IMR-90 (cell line): Measurements from ENCODE around the gene PPM1F. TPM values are rescaled to one million over a fixed set of nuclear protein-coding genes. Genes with fewer than 3 reads are reported as not detected.
A peak's percentile ranks its signal among the peaks of the same experiment; 100 is the strongest.

Source experiments
- ATAC-seq: fragments of 200-7000 bp; cut with Tn5 transposase; 2 replicates; pipeline ENCODE4 v1.9.1; 2020; ENCODE audit warnings: low read depth, mild to moderate bottlenecking, moderate library complexity
- BruUV-seq: library from RNA; stranded (reverse); fragments of 400-500 nt; replicated peaks from 2 replicates; lab custom pipeline; 2021; lab: Mats Ljungman, UMichigan
- CTCF ChIA-PET: fragments of 300-600 bp; formaldehyde crosslinking; extraction: SDS; loops from one replicate; lab custom pipeline; 2021; ENCODE audit warnings: antibody characterized with exemption; lab: Yijun Ruan, JAX
- POLR2A ChIA-PET: fragments of 300-600 bp; sonication (Branson Sonifier 250); formaldehyde crosslinking; loops from one replicate; lab custom pipeline; 2022; ENCODE audit warnings: antibody characterized with exemption; ENCODE audit not compliant: unreplicated experiment; lab: Charles Lee
- DNase-seq: peaks from one replicate; pipeline ENCODE4 v3.0.0; 2013
- H2AFZ ChIP-seq: replicated peaks from 2 replicates; pipeline ENCODE3; 2013; ENCODE audit warnings: low read length, mild to moderate bottlenecking; ENCODE audit not compliant: poor library complexity
- H2AK5ac ChIP-seq: 2 replicates; pipeline ENCODE4 v1.6.1; 2013; ENCODE audit warnings: low read depth, low read length, inconsistent platforms
- H2AK9ac ChIP-seq: replicated peaks from 2 replicates; pipeline ENCODE3; 2013; ENCODE audit warnings: mild to moderate bottlenecking, low read depth, low read length, moderate library complexity; ENCODE audit not compliant: poor library complexity
- H2BK120ac ChIP-seq: 2 replicates; pipeline ENCODE4 v1.6.1; 2013; ENCODE audit warnings: low read depth, low read length, inconsistent platforms
- H2BK15ac ChIP-seq: 3 replicates; pipeline ENCODE4 v1.6.1; 2013; ENCODE audit warnings: low read depth, low read length, inconsistent platforms
- H2BK20ac ChIP-seq: 2 replicates; pipeline ENCODE4 v1.6.1; 2013; ENCODE audit warnings: low read depth, mild to moderate bottlenecking, inconsistent platforms, low read length, moderate library complexity
- H2BK5ac ChIP-seq: 2 replicates; pipeline ENCODE4 v1.6.1; 2013; ENCODE audit warnings: mild to moderate bottlenecking, low read depth, low read length, inconsistent platforms; ENCODE audit not compliant: poor library complexity, severe bottlenecking
- H3K14ac ChIP-seq: replicated peaks from 2 replicates; pipeline ENCODE4 v1.6.1; 2013; ENCODE audit warnings: low read depth, low read length, inconsistent platforms
- H3K18ac ChIP-seq: 2 replicates; pipeline ENCODE4 v1.6.1; 2013; ENCODE audit warnings: low read depth, low read length, control low read depth
- H3K23ac ChIP-seq: 2 replicates; pipeline ENCODE4 v1.6.1; 2013; ENCODE audit warnings: low read depth, low read length, inconsistent platforms
- H3K27ac ChIP-seq: 2 replicates; pipeline ENCODE4 v1.5.1; 2013; ENCODE audit warnings: mild to moderate bottlenecking, control low read depth, low read length; ENCODE audit not compliant: insufficient read depth
- H3K27me3 ChIP-seq: 2 replicates; pipeline ENCODE4 v1.6.1; 2013; ENCODE audit warnings: low read length; ENCODE audit not compliant: control insufficient read depth, insufficient read depth
- H3K36me3 ChIP-seq: 2 replicates; pipeline ENCODE4 v1.6.1; 2013; ENCODE audit warnings: low read length, mixed read lengths; ENCODE audit not compliant: control insufficient read depth, insufficient read depth
- H3K4ac ChIP-seq: 2 replicates; pipeline ENCODE4 v1.6.1; 2013; ENCODE audit warnings: low read depth, low read length, inconsistent platforms
- H3K4me1 ChIP-seq: 2 replicates; pipeline ENCODE4 v1.6.1; 2013; ENCODE audit warnings: low read length, mixed read lengths; ENCODE audit not compliant: control insufficient read depth, insufficient read depth
- H3K4me2 ChIP-seq: 2 replicates; pipeline ENCODE4 v1.6.1; 2013; ENCODE audit warnings: low read depth, mild to moderate bottlenecking, control low read depth, low read length, moderate library complexity
- H3K4me3 ChIP-seq: 2 replicates; pipeline ENCODE4 v1.5.1; 2013; ENCODE audit warnings: low read depth, mild to moderate bottlenecking, control low read depth, low read length, moderate library complexity; ENCODE audit not compliant: insufficient read depth
- H3K56ac ChIP-seq: 2 replicates; pipeline ENCODE4 v1.6.1; 2013; ENCODE audit warnings: low read length, inconsistent platforms; ENCODE audit not compliant: insufficient read depth; ENCODE audit errors: extremely low read depth
- H3K79me1 ChIP-seq, 2 experiments: 2 replicates each; pipeline ENCODE4 v1.6.1; 2013; ENCODE audit warnings: low read length in 2 of 2, inconsistent platforms in 1 of 2, low read depth in 1 of 2
- H3K9ac ChIP-seq: 2 replicates; pipeline ENCODE4 v1.6.1; 2013; ENCODE audit warnings: low read depth, low read length, control low read depth
- H3K9me1 ChIP-seq: 2 replicates; pipeline ENCODE4 v1.6.1; 2013; ENCODE audit warnings: low read length, inconsistent platforms; ENCODE audit not compliant: insufficient read depth
- H3K9me3 ChIP-seq: 2 replicates; pipeline ENCODE4 v1.6.1; 2013; ENCODE audit warnings: low read length; ENCODE audit not compliant: control insufficient read depth, insufficient read depth
- H4K20me1 ChIP-seq: 2 replicates; pipeline ENCODE4 v1.6.1; 2013; ENCODE audit warnings: low read length, inconsistent platforms; ENCODE audit not compliant: insufficient read depth
- H4K5ac ChIP-seq: 2 replicates; pipeline ENCODE4 v1.6.1; 2013; ENCODE audit warnings: mild to moderate bottlenecking, low read depth, low read length, control low read depth
- H4K8ac ChIP-seq, 2 experiments: 2 replicates each; pipeline ENCODE4 v1.6.1; 2013; ENCODE audit warnings: low read depth in 2 of 2, low read length in 2 of 2, control low read depth in 1 of 2, inconsistent platforms in 1 of 2
- H4K91ac ChIP-seq: 2 replicates; pipeline ENCODE4 v1.6.1; 2013; ENCODE audit warnings: low read depth, low read length, inconsistent platforms; ENCODE audit not compliant: insufficient read depth
- BHLHE40 ChIP-seq: fragments of 150-350 bp; IDR thresholded peaks from 2 replicates; pipeline ENCODE4 v1.6.1; 2016; ENCODE audit warnings: mild to moderate bottlenecking, low read depth, low read length
- CHD1 ChIP-seq: IDR thresholded peaks from 2 replicates; pipeline ENCODE4 v1.6.1; 2012; ENCODE audit warnings: low read depth, low read length, improper control_type of control experiment
- MAZ ChIP-seq: IDR thresholded peaks from 2 replicates; pipeline ENCODE4 v1.6.1; 2012; ENCODE audit warnings: low read depth, mild to moderate bottlenecking, low read length, improper control_type of control experiment, moderate library complexity, borderline replicate concordance
- NFE2L2 ChIP-seq: fragments of 150-350 bp; IDR thresholded peaks from 2 replicates; pipeline ENCODE4 v1.6.1; 2016; ENCODE audit warnings: low read depth, mild to moderate bottlenecking, low read length
- POLR2A ChIP-seq: IDR thresholded peaks from 2 replicates; pipeline ENCODE4 v1.6.1; 2012; ENCODE audit warnings: mild to moderate bottlenecking, low read depth, low read length
- RCOR1 ChIP-seq: IDR thresholded peaks from 2 replicates; pipeline ENCODE4 v1.6.1; 2012; ENCODE audit warnings: mild to moderate bottlenecking, low read length, improper control_type of control experiment; ENCODE audit not compliant: insufficient replicate concordance
- RFX5 ChIP-seq: IDR thresholded peaks from 2 replicates; pipeline ENCODE4 v1.8.0; 2012; ENCODE audit warnings: low read depth, mild to moderate bottlenecking, low read length, moderate library complexity
- WGBS, 2 experiments: methylation state at CpG; one replicate each; pipeline versions ENCODE4 v1.1.5 to v1.1.7; 2013; ENCODE audit warnings: missing lambda C conversion rate in 2 of 2; ENCODE audit not compliant: insufficient read length in 1 of 2; ENCODE audit errors: extremely low coverage in 2 of 2; 5-methylcytosine and 5-hydroxymethylcytosine counted together
- dilution Hi-C: fragments of 300-500 bp; cut with HindIII; formaldehyde crosslinking; loops from one replicate; pipeline ENCODE4 v1.14.3; 2018; ENCODE audit warnings: low sequenced_read_pairs; ENCODE audit not compliant: unreplicated experiment
- in situ Hi-C: fragments of 300-500 bp; cut with MboI; formaldehyde crosslinking; loops from 3 replicates; pipeline ENCODE4 v1.14.3; 2019; ENCODE audit warnings: low sequenced_read_pairs, inconsistent platforms, mixed read lengths
- intact Hi-C: fragments of 100-400 bp; cut with micrococcal nuclease; formaldehyde crosslinking; loops from 2 replicates; pipeline ENCODE4 v1.10.0; 2022
- polyA plus RNA-seq, 3 experiments: library from polyadenylated mRNA; depleted of rRNA; stranded (reverse); fragments of >200 nt; gene quantifications; 2 replicates each; pipeline ENCODE4 v1.2.3, GENCODE V29; 2012; ENCODE audit warnings: low replicate concordance in 1 of 3
- total RNA-seq: library from RNA; depleted of rRNA; stranded (reverse); fragments of >200 nt; gene quantifications from 2 replicates; pipeline ENCODE4 v1.2.3, GENCODE V29; 2012
- TF ChIP-seq, protein P1 (sequence below): fragments of 150-350 bp; IDR thresholded peaks from 2 replicates; pipeline ENCODE4 v1.6.1; 2016; ENCODE audit warnings: low read depth, mild to moderate bottlenecking, low read length, moderate library complexity, borderline replicate concordance

PPM1F gene
- total and polyA plus RNA-seq, 2 of the 4 experiments (the other 2 are of a cell fraction), result 20.8 to 30.3 TPM

- ChIA-PET POLR2A (interaction anchor here (0.5 kb wide), 1 partner anchor 216 kb away, joined by 3 read pairs; no protein-coding TSS in a partner anchor), CTCF (no interaction called here)
- no peak for TF ChIP-seq POLR2A
- TF ChIP-seq, protein P1, sequence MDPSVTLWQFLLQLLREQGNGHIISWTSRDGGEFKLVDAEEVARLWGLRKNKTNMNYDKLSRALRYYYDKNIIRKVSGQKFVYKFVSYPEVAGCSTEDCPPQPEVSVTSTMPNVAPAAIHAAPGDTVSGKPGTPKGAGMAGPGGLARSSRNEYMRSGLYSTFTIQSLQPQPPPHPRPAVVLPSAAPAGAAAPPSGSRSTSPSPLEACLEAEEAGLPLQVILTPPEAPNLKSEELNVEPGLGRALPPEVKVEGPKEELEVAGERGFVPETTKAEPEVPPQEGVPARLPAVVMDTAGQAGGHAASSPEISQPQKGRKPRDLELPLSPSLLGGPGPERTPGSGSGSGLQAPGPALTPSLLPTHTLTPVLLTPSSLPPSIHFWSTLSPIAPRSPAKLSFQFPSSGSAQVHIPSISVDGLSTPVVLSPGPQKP, result no peak
- TF ChIP-seq BHLHE40, result no peak
- TF ChIP-seq NFE2L2, result no peak
- no peak for TF ChIP-seq RCOR1
- no peak for TF ChIP-seq MAZ
- TF ChIP-seq CHD1, result no peak
- no peak for TF ChIP-seq RFX5
Observed at GRCh38 chr22:21927174-21927823, 25.3 kb downstream of the PPM1F start.

More at GRCh38 chr22:21927174-21927823, 25.3 kb downstream of the PPM1F start:
- DNase-seq (no peak), ATAC-seq (no peak)
- no TSS peak for BruUV-seq
- no peak overlapping the region for H2BK15ac ChIP-seq
- no peak overlapping the region for H4K8ac ChIP-seq
- H3K4ac ChIP-seq, result no peak overlapping the region
- no peak overlapping the region for H3K14ac ChIP-seq
- H2AFZ ChIP-seq, result no peak overlapping the region
- H3K79me1 ChIP-seq, result peaks cover 7 to 24% of the 10 kb centered on the region in 2 experiments
- peaks cover 8% of the 10 kb centered on the region; the same call in 1 of the 2 replicates for H4K20me1 ChIP-seq
- H3K27me3 ChIP-seq, result no peaks in the 10 kb centered on the region
- H3K56ac ChIP-seq, result no peak overlapping the region
- no peak overlapping the region for H3K9ac ChIP-seq
- H2AK5ac ChIP-seq, result no peak overlapping the region
- no peak overlapping the region for H4K91ac ChIP-seq
- no peak overlapping the region for H4K5ac ChIP-seq
- intact Hi-C loops (no loop called here), in situ Hi-C loops (no loop called here), dilution Hi-C loops (no loop called here)
- no peaks in the 10 kb centered on the region for H3K9me3 ChIP-seq
- 60% methylated on average over 1 of the region's 16 CpGs; no CpG with 5 or more reads in 1 of the 2 experiments for WGBS, 2 experiments
- no peak overlapping the region for H2BK120ac ChIP-seq
- H2BK20ac ChIP-seq, result no peak overlapping the region
- no peak overlapping the region for H3K18ac ChIP-seq
- no peak overlapping the region for H2BK5ac ChIP-seq
- no peak overlapping the region for H3K27ac ChIP-seq
- H2AK9ac ChIP-seq, result peak overlapping the region; percentile 33
- H3K23ac ChIP-seq, result no peak overlapping the region
- H3K4me2 ChIP-seq, result no peak overlapping the region
- 0 out of 2 replicates have a peak, but pooled peaks cover 3% of the 10 kb centered on the region for H3K9me1 ChIP-seq
- no peak overlapping the region for H3K4me3 ChIP-seq
- H3K36me3 ChIP-seq, result peaks cover 53% of the 10 kb centered on the region
- no peaks in the 10 kb centered on the region for H3K4me1 ChIP-seq
